NOMO-1 treated with dmso at 0.1 percent for 144 hours (cell line): ENCODE data around the gene PFDN4.

ENCODE experiments used
- DNase-seq: peaks from one replicate; lab custom pipeline; 2025; ENCODE audit not compliant: unreplicated experiment; lab: John Stamatoyannopoulos, UW

PFDN4 gene

DNA sequence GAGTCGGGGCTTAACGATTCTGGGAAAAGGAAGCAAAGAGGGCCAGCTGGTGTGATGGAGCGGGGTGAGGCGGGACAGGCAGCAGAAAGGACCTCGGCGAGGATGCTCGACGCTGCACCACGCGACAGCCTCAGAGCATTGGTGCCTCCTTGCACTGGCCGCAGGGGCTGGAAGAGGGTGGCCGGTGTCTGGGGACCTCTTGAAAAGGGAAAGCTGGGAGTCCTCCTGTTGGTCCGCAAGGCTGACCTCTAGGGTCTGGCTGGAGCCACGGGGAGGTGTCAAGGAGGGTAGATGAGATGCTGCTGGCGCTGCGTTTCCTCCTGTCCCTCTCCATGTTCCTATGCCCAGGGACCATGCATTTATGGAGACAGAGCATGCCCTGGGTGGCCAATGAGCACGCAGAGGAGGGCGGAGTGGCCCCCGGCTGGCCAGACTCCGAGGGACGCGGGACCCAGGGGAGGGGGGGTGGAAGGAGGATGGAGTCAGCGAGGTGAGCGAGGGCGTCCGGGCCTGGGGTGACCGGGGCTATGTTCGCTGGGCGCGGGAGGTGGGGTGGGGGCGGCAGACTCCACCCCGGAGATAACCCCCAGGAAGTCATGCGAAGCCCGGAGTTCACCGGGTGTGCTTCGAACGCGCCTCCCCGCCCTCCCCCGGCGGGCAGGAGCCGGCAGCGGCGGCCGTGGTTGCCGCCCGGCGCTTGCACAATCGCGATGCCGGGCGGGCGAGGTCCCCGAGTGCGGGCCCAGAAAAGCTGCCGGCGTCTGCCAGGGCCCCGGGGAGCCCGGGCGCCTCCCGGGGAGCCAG lies 34.0 kb upstream of the PFDN4 start, which contains the start of gene CYP24A1:
CYP24A1 (minus strand) TSS at position 334 of the 804 bp plus-strand sequence. CDS start 407 bp downstream, outside the sequence.
- peak; percentile 25 for DNase-seq

DNA sequence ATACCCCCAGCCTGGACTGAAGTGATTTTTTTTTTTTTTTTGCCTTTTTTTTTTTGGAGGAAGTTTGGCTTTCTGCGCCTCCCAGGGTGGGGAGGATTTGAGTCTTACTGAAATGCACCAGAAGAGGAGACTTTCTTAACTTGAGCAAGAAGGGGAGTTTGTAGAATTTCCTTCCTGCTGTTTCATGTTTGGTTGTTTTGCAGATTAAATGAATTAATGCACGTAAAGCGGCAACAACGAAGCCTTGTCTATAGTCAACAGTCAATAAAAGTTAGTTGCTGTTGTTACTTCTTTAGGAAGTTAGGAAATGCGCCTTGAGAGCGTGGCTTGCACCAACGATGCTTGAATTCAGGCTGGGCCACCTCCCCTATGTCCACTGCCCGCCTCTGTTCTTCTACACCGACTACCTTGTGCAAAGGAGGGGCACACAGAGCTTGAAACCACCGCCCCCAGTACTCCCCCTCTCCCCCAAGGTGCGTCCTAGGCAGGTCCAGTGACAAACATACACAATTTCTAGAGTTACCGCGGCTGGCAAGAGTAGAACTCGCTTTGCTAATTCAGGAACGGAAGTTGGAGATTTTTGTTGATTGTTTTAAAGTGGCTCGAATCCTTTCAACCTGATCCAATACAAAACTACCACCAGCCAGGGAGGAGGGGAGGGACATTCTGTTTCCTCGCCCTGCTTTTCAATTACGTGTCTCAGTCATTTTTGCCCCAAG lies 33.3 kb upstream of the PFDN4 start:
- DNase-seq: no peak

- DNase-seq: no peak
Measured at GRCh38 chr20:54176610-54177009, 31.3 kb upstream of the PFDN4 start.

- no peak for DNase-seq
Measured at GRCh38 chr20:54177378-54177777, 30.5 kb upstream of the PFDN4 start.

DNA sequence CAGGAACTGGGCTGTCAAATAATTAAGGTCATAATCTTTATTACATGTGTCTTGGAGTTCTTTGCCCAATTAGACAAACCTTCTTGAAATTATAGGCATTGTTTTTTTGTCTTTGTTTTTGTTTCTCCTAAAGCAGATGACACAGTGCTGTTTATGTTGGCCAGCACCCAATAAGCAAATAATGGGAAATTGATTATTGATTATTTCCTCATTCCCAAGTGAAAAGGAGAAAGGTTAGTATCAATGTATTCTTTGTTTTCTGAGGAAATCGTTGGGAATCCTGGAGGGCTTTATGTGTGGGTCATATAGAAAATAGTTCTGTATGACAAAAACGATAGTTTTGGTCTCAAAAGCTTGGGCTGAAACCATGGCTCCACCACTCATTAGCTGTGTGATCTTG lies 29.6 kb upstream of the PFDN4 start:
- no peak for DNase-seq

DNA sequence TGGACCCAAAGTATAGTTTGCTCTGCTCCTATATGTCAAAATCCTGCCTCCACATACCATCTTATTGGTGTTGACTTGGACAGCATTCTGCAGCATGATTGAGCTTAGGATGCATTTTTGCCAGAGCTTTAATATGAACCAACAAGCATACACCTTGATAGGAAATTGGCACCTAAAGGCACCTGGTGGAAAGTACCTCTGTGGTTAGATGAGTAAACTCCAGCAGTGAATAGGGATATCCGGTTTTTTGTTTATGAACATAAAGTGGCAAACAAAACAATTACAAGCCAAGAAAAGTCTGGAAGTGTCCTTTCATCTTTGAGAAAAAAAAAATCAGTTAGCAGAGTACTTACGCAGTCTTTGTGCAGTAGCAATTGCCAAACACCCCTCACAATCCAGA lies 27.9 kb upstream of the PFDN4 start:
- no peak for DNase-seq

DNA sequence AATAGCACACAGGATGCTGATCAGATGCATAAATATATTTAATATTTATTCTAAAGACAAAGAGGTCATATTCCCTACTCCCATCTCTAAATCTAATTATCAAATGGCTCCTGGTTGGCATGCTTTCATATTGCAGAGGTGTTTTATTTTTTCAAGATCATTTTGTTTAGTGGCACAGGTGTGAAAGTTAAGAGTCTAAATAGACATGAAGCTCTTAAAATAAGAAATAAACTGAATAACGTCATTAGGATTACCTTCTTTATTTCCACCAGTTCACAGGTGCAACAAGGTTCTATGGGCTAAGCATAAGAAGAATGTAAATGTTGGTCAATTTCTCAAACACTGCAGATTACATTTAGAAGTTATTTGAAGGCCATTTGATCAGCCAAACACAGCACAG lies 27.0 kb upstream of the PFDN4 start:
- no peak for DNase-seq

GRCh38 chr20:54184071-54184470 lies 23.8 kb upstream of the PFDN4 start:
- no peak for DNase-seq

- DNase-seq: no peak
Measured at GRCh38 chr20:54184904-54185626, 22.8 kb upstream of the PFDN4 start.

DNA sequence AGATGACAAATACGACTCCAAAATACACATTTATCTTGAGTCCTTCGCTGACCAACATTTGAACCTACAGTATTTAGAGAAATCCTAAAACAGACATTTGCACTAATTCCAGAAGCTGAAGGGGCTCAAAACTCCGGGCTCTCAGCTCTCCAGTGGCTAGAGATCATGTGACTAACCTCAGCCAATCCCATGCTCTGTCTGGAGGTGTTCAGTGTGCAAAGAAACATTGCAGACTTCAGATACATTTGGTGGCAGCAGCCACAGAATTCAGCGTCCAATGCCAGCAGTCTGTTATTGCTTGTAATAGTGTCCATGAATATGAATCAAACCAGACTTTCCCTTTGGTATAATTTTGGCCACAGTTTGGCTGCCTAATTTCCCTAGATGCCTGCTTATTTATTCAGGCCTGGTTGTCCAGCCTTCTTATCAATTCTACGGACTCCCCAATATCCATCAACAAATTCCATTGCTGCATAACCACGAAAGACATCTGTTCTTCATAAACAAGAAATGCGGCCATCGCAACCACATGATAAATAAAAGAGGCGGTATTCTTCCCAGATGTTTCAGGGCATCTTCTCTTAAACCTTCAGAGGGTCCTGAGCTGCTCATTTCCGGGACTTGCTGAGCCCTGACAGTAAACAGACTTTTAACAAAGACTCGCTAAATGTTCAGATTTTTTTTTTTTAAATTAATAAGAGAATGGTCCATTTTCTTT lies 19.6 kb upstream of the PFDN4 start:
- DNase-seq: no peak

- no peak for DNase-seq
Measured at GRCh38 chr20:54189630-54190029, 18.3 kb upstream of the PFDN4 start.

DNA sequence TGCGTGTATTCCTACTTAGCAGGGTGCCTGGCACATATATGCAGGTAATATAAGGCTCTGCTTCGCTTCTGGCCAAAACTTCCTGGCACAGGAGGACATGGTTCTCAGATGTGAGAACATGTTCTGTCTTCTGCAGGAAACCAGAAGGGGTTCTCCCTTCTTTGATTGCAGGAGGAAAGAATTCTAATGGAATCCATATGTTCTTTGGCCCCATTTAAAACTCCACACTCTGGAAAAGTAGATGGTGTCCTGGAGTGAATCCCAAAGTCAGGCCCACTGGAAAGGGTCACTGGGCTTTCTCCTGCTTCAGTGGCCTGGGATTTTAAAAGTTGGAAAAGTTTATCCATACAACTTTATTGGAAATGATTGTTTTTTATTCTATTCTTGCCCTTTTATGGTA lies 17.7 kb upstream of the PFDN4 start:
- no peak for DNase-seq

GRCh38 chr20:54193817-54194216 lies 14.1 kb upstream of the PFDN4 start:
- no peak for DNase-seq

GRCh38 chr20:54194724-54195438 lies 13.0 kb upstream of the PFDN4 start:
- no peak for DNase-seq

- no peak for DNase-seq
Measured at GRCh38 chr20:54195483-54196472, 12.1 kb upstream of the PFDN4 start.

- peak; percentile 5 for DNase-seq
Measured at GRCh38 chr20:54197621-54198604, 10.0 kb upstream of the PFDN4 start.

- DNase-seq: no peak
Measured at GRCh38 chr20:54199283-54199682, 8.6 kb upstream of the PFDN4 start.

GRCh38 chr20:54199721-54200176 lies 8.1 kb upstream of the PFDN4 start:
- peak; percentile 37 for DNase-seq
